Measurements from ENCODE around the gene TPRX2.
"Not testable (repeated sequence)": the region's sequence is repeated elsewhere in the genome, so short reads cannot be mapped to it uniquely, and the experiment has no call there.

GRCh38 chr19:47858646-47859285 lies at the start of gene TPRX2:
- TF ChIP-seq CTCF (IDR thresholded peaks at IDR 0.05; ENCODE audit: insufficient read depth, low read length, poor library complexity, severe bottlenecking); EZH2phosphoT487 (conservative IDR thresholded peaks at IDR 0.05; ENCODE audit: low read length): not testable (repeated sequence)

Measured in SU-DHL-6 (cell line).